ENCODE measurements around the gene NT5DC3.

NT5DC3 gene

GRCh38 chr12:103881261-103881660, 40.2 kb upstream of the NT5DC3 start:
- ChIA-PET CTCF (interaction anchor here (1.0 to 3.6 kb wide), 4 partner anchors 9 to 227 kb away, joined by 4 to 22 read pairs (median 5); no protein-coding TSS in a partner anchor), POLR2A (interaction anchor here (1.5 to 1.6 kb wide), 2 partner anchors 48 to 59 kb away, joined by 4 to 15 read pairs; partner anchors contain the start of gene HSP90B1)
- no peaks in the 10 kb centered on the region for H3K36me3 ChIP-seq (ENCODE audit: control insufficient read depth in 4 of 4, insufficient read depth in 4 of 4, low read length in 3 of 4)
- H3K27ac ChIP-seq (ENCODE audit: insufficient read depth in 1 of 2, low read depth in 1 of 2, low read length in 2 of 2, poor library complexity in 1 of 2, severe bottlenecking in 2 of 2), result peak overlapping the region in 1 of 2 experiments; percentile 76
- peak in 1 of 3 donors; percentile 20 for DNase-seq
- peak overlapping the region in 1 of 7 experiments; percentile 12 for H3K4me3 ChIP-seq (ENCODE audit: control insufficient read depth in 1 of 7, extremely low read depth in 1 of 7, insufficient read depth in 4 of 7, low read depth in 2 of 7, low read length in 6 of 7)
- 37% methylated on average over 2 of the region's 2 CpGs for WGBS (ENCODE audit: insufficient coverage)
- H3K27me3 ChIP-seq (replicated peaks in 2 of 5; ENCODE audit: control insufficient read depth in 4 of 5, insufficient read depth in 5 of 5, low read length in 4 of 5), result no peaks in the 10 kb centered on the region
- H3K9me3 ChIP-seq (ENCODE audit: control extremely low read depth in 1 of 5, control insufficient read depth in 4 of 5, insufficient read depth in 2 of 5, low read depth in 1 of 5, low read length in 4 of 5), result no peaks in the 10 kb centered on the region
- H3K4me1 ChIP-seq (ENCODE audit: control extremely low read depth in 1 of 4, control insufficient read depth in 4 of 4, insufficient read depth in 4 of 4, low read length in 3 of 4), result peaks cover 9 to 38% (median 20%) of the 10 kb centered on the region in 4 experiments

- ChIA-PET POLR2A (interaction anchor here (1.5 to 1.6 kb wide), 2 partner anchors 49 to 60 kb away, joined by 4 to 15 read pairs; partner anchors contain the start of gene HSP90B1), CTCF (interaction anchor here (1.1 to 2.0 kb wide), 8 partner anchors 10 to 232 kb away, joined by 3 to 6 read pairs (median 4); no protein-coding TSS in a partner anchor)
- Histone ChIP-seq H3K36me3 (ENCODE audit: control insufficient read depth in 4 of 4, insufficient read depth in 4 of 4, low read length in 3 of 4) (no peaks in the 10 kb centered on the region), H3K27ac (ENCODE audit: insufficient read depth in 1 of 2, low read depth in 1 of 2, low read length in 2 of 2, poor library complexity in 1 of 2, severe bottlenecking in 2 of 2) (peak overlapping the region in 1 of 2 experiments; percentile 76), H3K4me1 (ENCODE audit: control extremely low read depth in 1 of 4, control insufficient read depth in 4 of 4, insufficient read depth in 4 of 4, low read length in 3 of 4) (peaks cover 9 to 38% (median 20%) of the 10 kb centered on the region in 4 experiments), H3K4me3 (ENCODE audit: control insufficient read depth in 1 of 7, extremely low read depth in 1 of 7, insufficient read depth in 4 of 7, low read depth in 2 of 7, low read length in 6 of 7) (peak overlapping the region in 2 of 7 experiments; percentile 12 to 28), H3K9me3 (ENCODE audit: control extremely low read depth in 1 of 5, control insufficient read depth in 4 of 5, insufficient read depth in 2 of 5, low read depth in 1 of 5, low read length in 4 of 5) (no peaks in the 10 kb centered on the region), H3K27me3 (replicated peaks in 2 of 5; ENCODE audit: control insufficient read depth in 4 of 5, insufficient read depth in 5 of 5, low read length in 4 of 5) (no peaks in the 10 kb centered on the region)
- DNase-seq, result peak; percentile 59 to 93 (median 90)
- 25% methylated on average over 4 of the region's 8 CpGs for WGBS (ENCODE audit: insufficient coverage)
Measured at GRCh38 chr12:103880299-103881142, 39.5 kb upstream of the NT5DC3 start.

GRCh38 chr12:103879878-103880277, 38.8 kb upstream of the NT5DC3 start:
- Histone ChIP-seq H3K27me3 (replicated peaks in 2 of 5; ENCODE audit: control insufficient read depth in 4 of 5, insufficient read depth in 5 of 5, low read length in 4 of 5) (no peaks in the 10 kb centered on the region), H3K4me1 (ENCODE audit: control extremely low read depth in 1 of 4, control insufficient read depth in 4 of 4, insufficient read depth in 4 of 4, low read length in 3 of 4) (peaks cover 9 to 38% (median 20%) of the 10 kb centered on the region in 4 experiments), H3K27ac (ENCODE audit: insufficient read depth in 1 of 2, low read depth in 1 of 2, low read length in 2 of 2, poor library complexity in 1 of 2, severe bottlenecking in 2 of 2) (peak overlapping the region in 1 of 2 experiments; percentile 76), H3K4me3 (ENCODE audit: control insufficient read depth in 1 of 7, extremely low read depth in 1 of 7, insufficient read depth in 4 of 7, low read depth in 2 of 7, low read length in 6 of 7) (peak overlapping the region in 1 of 7 experiments; percentile 12), H3K9me3 (ENCODE audit: control extremely low read depth in 1 of 5, control insufficient read depth in 4 of 5, insufficient read depth in 2 of 5, low read depth in 1 of 5, low read length in 4 of 5) (no peaks in the 10 kb centered on the region), H3K36me3 (ENCODE audit: control insufficient read depth in 4 of 4, insufficient read depth in 4 of 4, low read length in 3 of 4) (no peaks in the 10 kb centered on the region)
- DNase-seq, result no peak
- POLR2A ChIA-PET, result interaction anchor here (1.6 kb wide), 1 partner anchor 50 kb away, joined by 15 read pairs; the partner anchor contains the start of gene HSP90B1
- WGBS (ENCODE audit: insufficient coverage), result 86% methylated on average over 1 of the region's 2 CpGs
- CTCF ChIA-PET, result interaction anchor here (1.1 to 2.0 kb wide), 8 partner anchors 10 to 233 kb away, joined by 3 to 6 read pairs (median 4); no protein-coding TSS in a partner anchor

GRCh38 chr12:103879048-103879692, 38.1 kb upstream of the NT5DC3 start:
- Histone ChIP-seq H3K4me3 (ENCODE audit: control insufficient read depth in 1 of 7, extremely low read depth in 1 of 7, insufficient read depth in 4 of 7, low read depth in 2 of 7, low read length in 6 of 7) (no peak overlapping the region), H3K36me3 (ENCODE audit: control insufficient read depth in 4 of 4, insufficient read depth in 4 of 4, low read length in 3 of 4) (no peaks in the 10 kb centered on the region), H3K27ac (ENCODE audit: insufficient read depth in 1 of 2, low read depth in 1 of 2, low read length in 2 of 2, poor library complexity in 1 of 2, severe bottlenecking in 2 of 2) (no peak overlapping the region), H3K27me3 (replicated peaks in 2 of 5; ENCODE audit: control insufficient read depth in 4 of 5, insufficient read depth in 5 of 5, low read length in 4 of 5) (no peaks in the 10 kb centered on the region), H3K9me3 (ENCODE audit: control extremely low read depth in 1 of 5, control insufficient read depth in 4 of 5, insufficient read depth in 2 of 5, low read depth in 1 of 5, low read length in 4 of 5) (no peaks in the 10 kb centered on the region), H3K4me1 (ENCODE audit: control extremely low read depth in 1 of 4, control insufficient read depth in 4 of 4, insufficient read depth in 4 of 4, low read length in 3 of 4) (peaks cover 9 to 36% (median 20%) of the 10 kb centered on the region in 4 experiments)
- CTCF ChIA-PET, result interaction anchor here (1.1 to 2.0 kb wide), 5 partner anchors 9 to 230 kb away, joined by 3 to 5 read pairs (median 4); no protein-coding TSS in a partner anchor
- POLR2A ChIA-PET, result no interaction called here
- WGBS (ENCODE audit: insufficient coverage), result 86% methylated on average over 9 of the region's 9 CpGs
- no peak for DNase-seq

GRCh38 chr12:103877934-103878510, 37.0 kb upstream of the NT5DC3 start:
- Histone ChIP-seq H3K27me3 (replicated peaks in 2 of 5; ENCODE audit: control insufficient read depth in 4 of 5, insufficient read depth in 5 of 5, low read length in 4 of 5) (no peaks in the 10 kb centered on the region), H3K27ac (ENCODE audit: insufficient read depth in 1 of 2, low read depth in 1 of 2, low read length in 2 of 2, poor library complexity in 1 of 2, severe bottlenecking in 2 of 2) (no peak overlapping the region), H3K4me1 (ENCODE audit: control extremely low read depth in 1 of 4, control insufficient read depth in 4 of 4, insufficient read depth in 4 of 4, low read length in 3 of 4) (peaks cover 7 to 32% (median 20%) of the 10 kb centered on the region in 4 experiments), H3K36me3 (ENCODE audit: control insufficient read depth in 4 of 4, insufficient read depth in 4 of 4, low read length in 3 of 4) (no peaks in the 10 kb centered on the region), H3K4me3 (ENCODE audit: control insufficient read depth in 1 of 7, extremely low read depth in 1 of 7, insufficient read depth in 4 of 7, low read depth in 2 of 7, low read length in 6 of 7) (no peak overlapping the region), H3K9me3 (ENCODE audit: control extremely low read depth in 1 of 5, control insufficient read depth in 4 of 5, insufficient read depth in 2 of 5, low read depth in 1 of 5, low read length in 4 of 5) (no peaks in the 10 kb centered on the region)
- ChIA-PET CTCF (interaction anchor here (0.9 to 2.0 kb wide), 9 partner anchors 8 to 231 kb away, joined by 3 to 5 read pairs (median 4); partner anchors contain the start of gene TDG), POLR2A (no interaction called here)
- DNase-seq, result peak; percentile 51 to 60 (median 54)
- WGBS (ENCODE audit: insufficient coverage), result 0% methylated on average over 3 of the region's 5 CpGs

GRCh38 chr12:103877288-103877687, 36.3 kb upstream of the NT5DC3 start:
- H3K4me3 ChIP-seq (ENCODE audit: control insufficient read depth in 1 of 7, extremely low read depth in 1 of 7, insufficient read depth in 4 of 7, low read depth in 2 of 7, low read length in 6 of 7), result no peak overlapping the region
- H3K36me3 ChIP-seq (ENCODE audit: control insufficient read depth in 4 of 4, insufficient read depth in 4 of 4, low read length in 3 of 4), result no peaks in the 10 kb centered on the region
- peaks cover 7 to 32% (median 20%) of the 10 kb centered on the region in 4 experiments for H3K4me1 ChIP-seq (ENCODE audit: control extremely low read depth in 1 of 4, control insufficient read depth in 4 of 4, insufficient read depth in 4 of 4, low read length in 3 of 4)
- H3K27ac ChIP-seq (ENCODE audit: insufficient read depth in 1 of 2, low read depth in 1 of 2, low read length in 2 of 2, poor library complexity in 1 of 2, severe bottlenecking in 2 of 2), result no peak overlapping the region
- ChIA-PET CTCF (interaction anchor here (0.9 to 1.8 kb wide), 6 partner anchors 15 to 88 kb away, joined by 3 to 5 read pairs (median 4); partner anchors contain the start of gene TDG), POLR2A (no interaction called here)
- WGBS (ENCODE audit: insufficient coverage), result 12% methylated on average over 1 of the region's 1 CpG
- H3K9me3 ChIP-seq (ENCODE audit: control extremely low read depth in 1 of 5, control insufficient read depth in 4 of 5, insufficient read depth in 2 of 5, low read depth in 1 of 5, low read length in 4 of 5), result no peaks in the 10 kb centered on the region
- DNase-seq, result peak in 2 of 3 donors; percentile 14 to 17
- no peaks in the 10 kb centered on the region for H3K27me3 ChIP-seq (replicated peaks in 2 of 5; ENCODE audit: control insufficient read depth in 4 of 5, insufficient read depth in 5 of 5, low read length in 4 of 5)
